Body of pancreas (tissue), 4 donors: Measurements from ENCODE around the gene SLC4A9. TPM values are rescaled to one million over a fixed set of nuclear protein-coding genes. Genes with fewer than 3 reads are reported as not detected.
A peak's percentile ranks its signal among the peaks of the same experiment; 100 is the strongest.

Source experiments
- ATAC-seq: fragments of 150-250 bp; one replicate; pipeline ENCODE4 v1.9.1; 2016
- DNase-seq, 4 donors: peaks; one replicate each; pipeline ENCODE4 v3.0.0-alpha.2; 2019
- H3K27ac ChIP-seq, 4 donors: fragments of 200-600 bp; sonication (generic); 1 replicate in 3 of 4; 2 replicates in 1 of 4; pipeline versions ENCODE4 v1.5.1 to v1.6.1; 2016 to 2019; ENCODE audit warnings: mild to moderate bottlenecking in 1 of 4, mixed read lengths in 1 of 4, moderate library complexity in 1 of 4
- H3K27me3 ChIP-seq, 2 donors: fragments of 200-600 bp; sonication (generic); one replicate each; pipeline ENCODE4 v1.6.0; 2016; ENCODE audit warnings: mild to moderate bottlenecking in 1 of 2
- H3K36me3 ChIP-seq, 2 donors: fragments of 200-600 bp; sonication (generic); replicated peaks in 1 of 2; 2 replicates each; pipeline ENCODE4 v1.5.1; 2016; ENCODE audit warnings: low read depth in 2 of 2; ENCODE audit not compliant: insufficient read depth in 1 of 2
- H3K4me1 ChIP-seq: fragments of 200-600 bp; sonication (generic); one replicate; pipeline ENCODE4 v1.6.0; 2016
- H3K4me3 ChIP-seq, 2 donors: fragments of 200-600 bp; sonication (generic); 1 replicate in 1 of 2; 2 replicates in 1 of 2; pipeline ENCODE4 v1.5.1; 2016 to 2019
- H3K9me3 ChIP-seq, 3 donors: fragments of 200-600 bp; sonication (generic); 1 replicate in 2 of 3; 2 replicates in 1 of 3; pipeline ENCODE4 v1.5.1; 2016
- POLR2A ChIP-seq, 3 donors: fragments of 450-650 bp; IDR thresholded peaks; one replicate each; pipeline ENCODE4 v1.6.1; 2016; ENCODE audit warnings: antibody characterized with exemption in 3 of 3, mild to moderate bottlenecking in 2 of 3
- WGBS, 2 donors: methylation state at CpG; one replicate each; pipeline ENCODE4 v1.1.5; 2017; 5-methylcytosine and 5-hydroxymethylcytosine counted together
- intact Hi-C: fragments of 100-400 bp; cut with DNase I; formaldehyde crosslinking; loops from one replicate; pipeline ENCODE4 v1.15.1; 2023
- total RNA-seq, 2 donors: library from RNA; depleted of rRNA; stranded (reverse); fragments of >200 nt; gene quantifications; one replicate each; pipeline ENCODE4 v1.1.0, GENCODE V29; 2016
- TF ChIP-seq, protein P1 (sequence below), 7 experiments: fragments of 450-650 bp in 4 of 7; fragments of 200-600 bp in 3 of 7; sonication (generic) in 3 of 7; IDR thresholded peaks; one replicate each; pipeline ENCODE4 v1.5.1; 2016 to 2019; ENCODE audit warnings: antibody characterized with exemption in 7 of 7

The SLC4A9 gene
- total RNA-seq, 2 donors from 2014 or later = not detected

DNA sequence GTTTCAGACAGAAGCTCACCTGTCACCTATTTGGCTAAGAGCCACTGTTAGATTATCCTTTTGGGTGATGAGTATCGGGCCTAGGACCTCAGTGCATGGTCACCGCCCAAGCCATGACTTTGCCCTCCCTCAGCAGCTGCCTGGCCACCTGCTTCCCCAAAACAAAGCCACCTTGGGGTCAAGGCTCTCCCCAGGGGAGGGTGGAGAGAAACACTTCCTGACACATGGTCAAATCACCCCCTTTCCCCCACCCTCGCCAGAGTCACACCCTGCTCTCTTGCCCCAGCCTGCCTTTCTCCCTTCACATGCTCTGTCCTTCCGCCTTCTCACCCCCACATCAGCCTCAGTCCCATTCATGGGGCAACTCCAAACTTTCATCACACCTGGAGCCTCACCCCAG, 11.9 kb upstream of the SLC4A9 start:
- TF ChIP-seq, protein P1, sequence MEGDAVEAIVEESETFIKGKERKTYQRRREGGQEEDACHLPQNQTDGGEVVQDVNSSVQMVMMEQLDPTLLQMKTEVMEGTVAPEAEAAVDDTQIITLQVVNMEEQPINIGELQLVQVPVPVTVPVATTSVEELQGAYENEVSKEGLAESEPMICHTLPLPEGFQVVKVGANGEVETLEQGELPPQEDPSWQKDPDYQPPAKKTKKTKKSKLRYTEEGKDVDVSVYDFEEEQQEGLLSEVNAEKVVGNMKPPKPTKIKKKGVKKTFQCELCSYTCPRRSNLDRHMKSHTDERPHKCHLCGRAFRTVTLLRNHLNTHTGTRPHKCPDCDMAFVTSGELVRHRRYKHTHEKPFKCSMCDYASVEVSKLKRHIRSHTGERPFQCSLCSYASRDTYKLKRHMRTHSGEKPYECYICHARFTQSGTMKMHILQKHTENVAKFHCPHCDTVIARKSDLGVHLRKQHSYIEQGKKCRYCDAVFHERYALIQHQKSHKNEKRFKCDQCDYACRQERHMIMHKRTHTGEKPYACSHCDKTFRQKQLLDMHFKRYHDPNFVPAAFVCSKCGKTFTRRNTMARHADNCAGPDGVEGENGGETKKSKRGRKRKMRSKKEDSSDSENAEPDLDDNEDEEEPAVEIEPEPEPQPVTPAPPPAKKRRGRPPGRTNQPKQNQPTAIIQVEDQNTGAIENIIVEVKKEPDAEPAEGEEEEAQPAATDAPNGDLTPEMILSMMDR (IDR thresholded peaks at IDR 0.05) = no peak
- TF ChIP-seq POLR2A (IDR thresholded peaks at IDR 0.05) = no peak
- no peaks in the 10 kb centered on the region for H3K27me3 ChIP-seq
- no peaks in the 10 kb centered on the region for H3K9me3 ChIP-seq
- no peak overlapping the region for H3K27ac ChIP-seq
- no peak for DNase-seq
- no peak overlapping the region for H3K4me3 ChIP-seq
- intact Hi-C loops = no loop called here
- ATAC-seq = no peak
- 67 to 71% methylated on average over 4 of the region's 4 CpGs for WGBS, 2 donors
- no peaks in the 10 kb centered on the region for H3K36me3 ChIP-seq
- peaks cover 24% of the 10 kb centered on the region for H3K4me1 ChIP-seq

- Histone ChIP-seq H3K27ac (no peak overlapping the region), H3K27me3 (no peaks in the 10 kb centered on the region), H3K4me1 (peaks cover 24% of the 10 kb centered on the region), H3K9me3 (no peaks in the 10 kb centered on the region), H3K4me3 (no peak overlapping the region), H3K36me3 (no peaks in the 10 kb centered on the region)
- intact Hi-C loops = no loop called here
- no peak for TF ChIP-seq POLR2A (IDR thresholded peaks at IDR 0.05)
- TF ChIP-seq, protein P1 (IDR thresholded peaks at IDR 0.05) = no peak
- no peak for ATAC-seq
- DNase-seq = no peak
- 83 to 100% methylated on average over 1 to 2 of the region's 2 CpGs for WGBS, 2 donors
These were observed 10.8 kb upstream of the SLC4A9 start for GRCh38 chr5:140349244-140349643.

DNA sequence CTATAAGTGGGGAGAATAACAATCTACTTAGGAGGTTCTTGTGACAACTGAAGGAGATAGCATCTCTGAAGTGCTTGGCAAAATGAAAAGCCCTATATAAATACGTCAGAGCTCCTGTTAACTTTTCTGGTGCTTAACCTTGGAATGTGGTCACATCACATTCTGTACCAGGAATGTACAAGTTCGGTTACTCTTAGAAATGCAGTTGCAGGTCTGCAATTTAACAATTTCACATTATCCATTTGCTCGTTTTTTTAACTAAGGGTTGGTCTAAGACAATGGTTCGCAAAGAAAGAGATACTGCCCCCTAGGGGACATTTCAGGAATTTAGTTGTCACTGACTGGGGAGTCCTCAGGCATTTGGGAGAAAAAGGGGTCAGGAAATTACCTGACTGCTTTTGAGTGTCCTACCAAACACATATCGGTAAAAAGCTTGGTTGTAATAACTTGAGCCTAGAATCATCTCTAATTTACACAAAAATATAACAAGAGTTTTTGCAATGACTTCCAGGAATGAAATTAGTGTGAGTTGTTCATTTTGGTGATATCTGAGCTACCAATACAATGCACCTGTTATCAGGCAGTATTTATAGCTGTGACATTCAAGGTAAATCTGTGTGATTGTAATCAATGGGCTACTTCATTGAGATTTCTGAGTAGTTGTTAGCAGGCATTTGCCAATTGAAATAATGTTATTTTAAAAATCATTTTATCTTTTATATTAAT, 8.2 kb upstream of the SLC4A9 start:
- WGBS, 2 donors = 2% methylated on average over 5 of the region's 5 CpGs
- ATAC-seq = peak; percentile 84
- DNase-seq = peak; percentile 56 to 76 (median 60)
- no peak overlapping the region for H3K4me3 ChIP-seq
- no peak overlapping the region for H3K27ac ChIP-seq
- H3K4me1 ChIP-seq = peaks cover 8% of the 10 kb centered on the region
- intact Hi-C loops = no loop called here
- H3K36me3 ChIP-seq = no peaks in the 10 kb centered on the region
- TF ChIP-seq, protein P1 (IDR thresholded peaks at IDR 0.05) = peak; percentile 75 to 96 (median 83)
- TF ChIP-seq POLR2A (IDR thresholded peaks at IDR 0.05) = no peak
- no peaks in the 10 kb centered on the region for H3K27me3 ChIP-seq
- H3K9me3 ChIP-seq = no peaks in the 10 kb centered on the region

- no peaks in the 10 kb centered on the region for H3K36me3 ChIP-seq
- WGBS, 2 donors = 74 to 87% methylated on average over 7 of the region's 7 CpGs
These were observed 4.4 kb upstream of the SLC4A9 start for GRCh38 chr5:140355546-140355945.

More at GRCh38 chr5:140355546-140355945, 4.4 kb upstream of the SLC4A9 start:
- no peak for TF ChIP-seq POLR2A (IDR thresholded peaks at IDR 0.05)
- TF ChIP-seq, protein P1 (IDR thresholded peaks at IDR 0.05) = no peak
- Histone ChIP-seq H3K27ac (no peak overlapping the region), H3K9me3 (no peaks in the 10 kb centered on the region), H3K27me3 (no peaks in the 10 kb centered on the region), H3K4me3 (no peak overlapping the region), H3K4me1 (peaks cover 7% of the 10 kb centered on the region)
- no peak for ATAC-seq
- DNase-seq = no peak
- intact Hi-C loops = loop anchor here (5.0 kb wide), 1 partner anchor 108 kb away; no protein-coding TSS in a partner anchor
